IPS-15b (cell line): ENCODE results near the gene YIPF3.
"Not testable (repeated sequence)": the region's sequence is repeated elsewhere in the genome, so short reads cannot be mapped to it uniquely, and the experiment has no call there.

Experiments used
- H3K27me3 ChIP-seq: one replicate; pipeline ENCODE4 v1.6.1; 2013; ENCODE audit warnings: low read length; ENCODE audit not compliant: control insufficient read depth, insufficient read depth
- H3K36me3 ChIP-seq: one replicate; pipeline ENCODE4 v1.6.1; 2013; ENCODE audit warnings: low read length; ENCODE audit not compliant: control insufficient read depth, insufficient read depth
- H3K4me1 ChIP-seq: one replicate; pipeline ENCODE4 v1.6.1; 2013; ENCODE audit warnings: mild to moderate bottlenecking, low read length; ENCODE audit not compliant: control insufficient read depth, insufficient read depth
- H3K4me3 ChIP-seq: one replicate; pipeline ENCODE4 v1.5.1; 2013; ENCODE audit warnings: low read depth, low read length
- H3K9ac ChIP-seq: one replicate; pipeline ENCODE4 v1.6.1; 2013; ENCODE audit warnings: low read depth, mild to moderate bottlenecking, low read length
- H3K9me3 ChIP-seq: one replicate; pipeline ENCODE4 v1.6.1; 2013; ENCODE audit warnings: mild to moderate bottlenecking, low read length; ENCODE audit not compliant: control insufficient read depth, insufficient read depth

YIPF3 gene

DNA sequence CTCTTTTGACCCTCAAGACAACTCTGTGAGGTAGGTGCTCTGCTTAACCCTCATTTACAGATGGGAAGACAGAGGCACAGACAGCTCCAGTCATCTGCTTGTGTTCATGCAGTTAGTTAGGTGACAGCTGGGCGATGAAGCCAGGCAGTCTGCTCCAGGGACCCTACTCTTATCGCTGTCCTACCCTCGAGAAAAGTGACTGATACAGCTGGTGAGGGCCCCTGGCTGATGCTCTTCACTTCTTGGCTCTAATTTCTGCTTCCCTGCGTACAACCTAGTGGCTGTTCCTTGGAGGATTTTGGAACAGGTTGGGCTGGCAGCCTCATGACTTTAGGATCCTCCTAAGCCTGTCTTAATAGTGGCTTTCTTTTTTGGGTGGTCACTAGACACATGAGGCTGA is 48.5 kb downstream of the YIPF3 start:
- H3K36me3 ChIP-seq: no peaks in the 10 kb centered on the region
- H3K4me1 ChIP-seq: peaks cover 9% of the 10 kb centered on the region
- no peak overlapping the region for H3K4me3 ChIP-seq
- H3K9ac ChIP-seq: no peak overlapping the region
- no peaks in the 10 kb centered on the region for H3K9me3 ChIP-seq
- H3K27me3 ChIP-seq: no peaks in the 10 kb centered on the region

DNA sequence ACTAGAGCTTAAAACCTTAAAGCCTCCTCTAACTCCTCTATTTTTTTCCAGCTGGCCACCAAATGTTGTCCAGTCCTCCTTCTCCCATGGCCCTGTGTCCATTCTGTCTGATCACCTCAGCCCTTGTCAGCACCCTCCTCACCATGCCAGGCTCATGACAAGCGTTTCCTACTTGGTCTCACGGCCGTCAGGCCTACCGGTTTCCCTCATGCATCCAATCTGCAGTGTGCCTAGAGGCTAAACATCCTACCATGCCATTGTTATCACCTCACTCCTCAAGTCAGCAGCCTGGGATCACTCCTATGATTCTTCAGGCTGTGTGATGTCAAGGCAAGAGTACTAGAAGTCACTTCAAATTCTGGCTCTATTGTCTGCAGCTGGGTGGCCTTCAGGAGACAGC is 49.0 kb downstream of the YIPF3 start:
- Histone ChIP-seq H3K36me3 (no peaks in the 10 kb centered on the region), H3K27me3 (no peaks in the 10 kb centered on the region), H3K9ac (no peak overlapping the region), H3K4me3 (no peak overlapping the region), H3K9me3 (no peaks in the 10 kb centered on the region), H3K4me1 (peaks cover 9% of the 10 kb centered on the region)

DNA sequence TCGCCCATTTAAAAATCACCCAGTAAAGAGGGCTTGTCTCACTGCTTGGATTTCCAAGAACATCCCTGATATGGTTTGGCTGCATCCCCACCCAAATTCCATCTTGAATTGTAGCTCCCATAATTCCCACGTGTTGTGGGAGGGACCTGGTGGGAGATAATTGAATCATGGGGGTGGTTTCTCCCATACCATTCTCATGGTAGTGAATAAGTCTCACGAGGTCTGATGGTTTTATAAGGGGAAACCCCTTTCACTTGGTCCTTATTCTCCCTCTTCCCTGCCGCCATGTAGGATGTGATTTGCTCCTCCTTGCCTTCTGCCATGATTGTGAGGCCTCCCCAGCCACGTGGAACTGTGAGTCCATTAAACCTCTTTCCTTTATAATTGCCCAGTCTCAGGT is 49.5 kb downstream of the YIPF3 start:
- not testable (repeated sequence) for H3K36me3 ChIP-seq, H3K9me3 ChIP-seq, H3K9ac ChIP-seq, H3K4me3 ChIP-seq, H3K27me3 ChIP-seq, H3K4me1 ChIP-seq

DNA sequence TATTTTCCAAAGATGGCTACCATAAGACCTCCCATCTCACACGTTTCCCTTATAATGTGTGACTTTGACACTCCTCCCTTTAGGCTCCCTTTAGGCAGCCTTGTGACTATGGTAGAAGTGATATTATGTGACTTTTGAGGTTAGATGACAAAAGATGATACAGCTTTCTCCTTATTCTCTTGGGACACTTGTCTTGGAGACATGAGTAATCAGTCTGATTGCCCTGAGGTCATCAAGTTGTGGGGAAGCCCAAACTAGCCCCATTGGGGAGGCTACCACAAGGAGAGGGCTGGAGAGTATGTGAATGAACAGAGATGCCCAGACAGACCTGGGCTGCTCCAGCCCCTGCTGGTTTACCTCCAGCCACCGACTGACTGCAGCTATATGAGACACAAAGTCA is 50.8 kb downstream of the YIPF3 start:
- Histone ChIP-seq H3K9ac (no peak overlapping the region), H3K27me3 (no peaks in the 10 kb centered on the region), H3K36me3 (no peaks in the 10 kb centered on the region), H3K4me1 (peaks cover 9% of the 10 kb centered on the region), H3K4me3 (no peak overlapping the region), H3K9me3 (no peaks in the 10 kb centered on the region)

DNA sequence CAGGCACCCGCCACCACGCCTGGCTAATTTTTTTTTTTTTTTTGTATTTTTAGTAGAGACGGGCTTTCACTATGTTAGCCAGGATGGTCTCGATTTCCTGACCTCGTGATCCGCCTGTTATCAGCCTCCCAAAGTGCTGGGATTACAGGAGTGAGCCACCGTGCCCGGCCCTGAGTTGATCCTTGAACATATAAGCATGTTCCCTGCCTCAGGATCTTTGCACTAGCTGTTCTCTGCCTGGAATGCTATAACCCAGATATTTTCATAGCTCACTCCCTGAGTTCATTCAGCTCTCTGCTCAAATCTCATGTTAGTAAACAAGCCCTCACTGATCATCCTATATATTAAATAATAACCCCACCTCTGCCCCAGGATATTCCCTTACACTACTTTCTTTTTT is 52.4 kb downstream of the YIPF3 start:
- Histone ChIP-seq H3K27me3 (no peaks in the 10 kb centered on the region), H3K9ac (no peak overlapping the region), H3K36me3 (no peaks in the 10 kb centered on the region), H3K4me3 (no peak overlapping the region), H3K9me3 (no peaks in the 10 kb centered on the region), H3K4me1 (peaks cover 5% of the 10 kb centered on the region)

DNA sequence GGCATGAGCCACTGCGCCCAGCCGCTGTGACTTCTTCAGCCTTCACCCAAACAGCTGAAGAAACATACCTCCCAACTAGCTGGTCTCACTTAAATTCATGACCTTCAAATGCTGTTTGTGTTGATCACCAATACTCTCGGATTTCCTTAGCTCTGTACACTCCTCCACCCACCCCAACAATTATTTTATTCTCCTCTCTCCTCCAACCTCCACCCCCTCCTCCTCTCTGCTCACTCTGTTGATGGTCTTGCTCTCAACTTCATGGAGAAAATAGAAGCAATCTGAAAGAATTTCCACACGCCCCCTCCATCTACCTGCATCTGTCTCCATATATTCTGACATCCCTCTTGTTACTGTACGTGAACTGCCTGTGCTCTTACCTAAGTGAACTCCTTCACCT is 54.8 kb downstream of the YIPF3 start:
- no peaks in the 10 kb centered on the region for H3K36me3 ChIP-seq
- no peaks in the 10 kb centered on the region for H3K4me1 ChIP-seq
- H3K9ac ChIP-seq: no peak overlapping the region
- H3K4me3 ChIP-seq: no peak overlapping the region
- no peaks in the 10 kb centered on the region for H3K9me3 ChIP-seq
- no peaks in the 10 kb centered on the region for H3K27me3 ChIP-seq
